Activated CD4-positive, alpha-beta T cell treated with anti-CD3 and anti-CD28 coated beads for 4 hours (primary cell): ENCODE measurements around the gene TMPRSS9.
"Not testable (repeated sequence)": the region's sequence is repeated elsewhere in the genome, so short reads cannot be mapped to it uniquely, and the experiment has no call there.

Source experiments
- DNase-seq, 2 donors: peaks; one replicate each; pipeline ENCODE4 v3.0.0-alpha.2; 2020

The TMPRSS9 gene

GRCh38 chr19:2362970-2363300, 2.9 kb downstream of the TMPRSS9 start:
- DNase-seq: no peak

- no peak for DNase-seq
Measured at GRCh38 chr19:2363419-2363818, 3.4 kb downstream of the TMPRSS9 start.

GRCh38 chr19:2365201-2365970, 5.3 kb downstream of the TMPRSS9 start:
- DNase-seq: no peak

GRCh38 chr19:2371656-2372055, 11.6 kb downstream of the TMPRSS9 start:
- no peak for DNase-seq

- no peak for DNase-seq
Measured at GRCh38 chr19:2372076-2372612, 12.1 kb downstream of the TMPRSS9 start.

- DNase-seq: no peak
Measured at GRCh38 chr19:2374808-2375207, 14.7 kb downstream of the TMPRSS9 start.

GRCh38 chr19:2375353-2376121, 15.5 kb downstream of the TMPRSS9 start:
- no peak for DNase-seq

GRCh38 chr19:2376784-2377519, 16.9 kb downstream of the TMPRSS9 start:
- DNase-seq: no peak

GRCh38 chr19:2380567-2380966, 20.5 kb downstream of the TMPRSS9 start:
- no peak for DNase-seq

- no peak for DNase-seq
Measured at GRCh38 chr19:2381148-2381820, 21.2 kb downstream of the TMPRSS9 start.

GRCh38 chr19:2382530-2383222, 22.6 kb downstream of the TMPRSS9 start:
- DNase-seq: no peak

GRCh38 chr19:2385053-2385721, 25.1 kb downstream of the TMPRSS9 start:
- DNase-seq: no peak

- no peak for DNase-seq
Measured at GRCh38 chr19:2387367-2388288, 27.6 kb downstream of the TMPRSS9 start.

GRCh38 chr19:2389594-2389993, 29.5 kb downstream of the TMPRSS9 start:
- DNase-seq: no peak

- peak; percentile 34 to 47 for DNase-seq
Measured at GRCh38 chr19:2391118-2391725, 31.2 kb downstream of the TMPRSS9 start.

GRCh38 chr19:2392366-2392765, 32.3 kb downstream of the TMPRSS9 start:
- DNase-seq: no peak

- DNase-seq: not testable (repeated sequence)
Measured at GRCh38 chr19:2392899-2393298, 32.8 kb downstream of the TMPRSS9 start.

GRCh38 chr19:2394054-2394441, 34.0 kb downstream of the TMPRSS9 start:
- no peak for DNase-seq

GRCh38 chr19:2394442-2395292, 34.6 kb downstream of the TMPRSS9 start:
- no peak for DNase-seq
